ENCODE results near the gene KCNN3.

The KCNN3 gene

GRCh38 chr1:154748405-154748775, 121.7 kb downstream of the KCNN3 start:
- no peak for DNase-seq (ENCODE audit: low spot score)

GRCh38 chr1:154747740-154748404, 122.2 kb downstream of the KCNN3 start:
- no peak for DNase-seq (ENCODE audit: low spot score)

DNA sequence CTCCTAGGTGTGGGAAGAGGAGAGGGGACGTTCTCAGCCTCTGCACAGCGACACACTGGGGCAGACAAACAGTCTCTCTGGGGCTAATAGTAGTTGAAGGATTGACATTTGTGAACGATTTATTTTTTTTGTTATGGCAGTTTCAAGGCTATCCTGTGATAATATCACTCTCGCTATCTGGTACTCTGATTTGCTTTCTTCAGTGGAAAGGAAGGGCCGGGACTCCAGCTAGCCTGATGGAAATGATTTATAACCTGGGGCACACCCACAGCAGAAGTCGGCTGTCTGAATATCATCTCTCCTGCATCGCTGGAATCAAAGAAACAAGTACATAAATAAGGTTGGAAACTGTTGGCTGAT, 122.7 kb downstream of the KCNN3 start:
- no peak for DNase-seq (ENCODE audit: low spot score)

DNA sequence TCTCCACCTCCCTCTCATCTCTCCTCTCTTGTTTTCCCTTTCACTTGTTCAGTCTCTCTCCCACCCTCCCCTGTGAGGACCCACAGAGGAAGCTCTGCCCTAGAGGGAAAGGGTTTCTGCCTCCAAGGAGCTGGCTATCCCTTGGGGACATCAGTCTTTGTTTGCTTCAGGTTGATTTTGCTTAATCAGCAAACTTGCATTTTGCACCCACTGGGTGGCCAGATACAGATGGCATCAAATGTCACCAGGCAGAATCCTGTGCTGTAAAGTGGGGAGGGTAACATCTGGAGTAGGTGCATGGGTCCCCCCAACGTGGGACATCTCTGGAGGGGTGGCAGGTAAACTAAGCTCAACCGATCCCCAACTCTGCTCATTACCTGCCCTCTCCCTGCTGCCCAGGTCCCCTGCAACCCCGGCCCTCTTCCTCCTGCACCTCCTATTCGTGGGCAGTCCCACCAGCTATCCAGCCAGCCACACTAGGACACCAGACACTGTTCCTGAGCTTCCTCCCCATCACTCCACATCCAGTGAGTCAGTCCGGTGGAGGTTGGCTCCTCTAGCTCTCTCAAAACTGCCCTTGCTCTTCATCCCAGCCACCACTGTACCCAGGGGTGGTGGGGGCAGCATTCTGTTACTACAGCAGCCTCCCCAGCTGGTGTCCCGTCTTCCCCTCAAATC, 123.3 kb downstream of the KCNN3 start:
- no peak for DNase-seq (ENCODE audit: low spot score)

DNA sequence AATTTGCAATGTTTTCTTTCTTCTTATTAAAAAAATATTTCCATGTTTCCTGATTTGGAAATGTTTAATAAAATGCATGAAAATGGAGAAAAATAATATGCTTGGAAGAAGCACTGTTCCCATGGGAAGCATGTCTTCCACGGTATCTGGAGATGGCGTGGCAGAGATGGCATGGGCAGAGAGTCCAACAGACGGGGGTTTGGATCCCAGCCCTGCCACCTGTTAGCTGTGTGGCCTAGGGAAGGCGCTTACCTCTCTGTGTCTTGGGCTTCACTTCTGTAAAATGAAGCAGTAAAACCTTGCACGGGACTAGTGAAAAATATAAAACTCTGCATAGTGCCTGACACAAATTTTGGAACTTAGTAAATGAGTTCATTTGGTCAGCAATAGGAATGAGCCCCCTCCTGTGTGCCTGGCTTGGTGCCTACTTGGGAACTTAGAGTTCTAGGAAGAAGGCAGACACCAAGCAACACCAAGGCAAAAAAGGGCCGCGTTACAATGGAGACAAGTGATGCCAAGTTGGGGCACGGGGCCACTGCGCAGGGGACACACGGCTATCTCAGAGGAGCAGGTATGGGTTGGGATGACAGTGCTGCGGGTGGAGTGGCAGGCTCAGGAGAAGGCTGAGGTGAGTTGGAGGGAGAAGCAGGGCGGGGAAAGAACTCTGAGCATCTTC, 124.2 kb downstream of the KCNN3 start:
- DNase-seq (ENCODE audit: low spot score) = no peak

- DNase-seq (ENCODE audit: low spot score) = no peak
These were observed 124.8 kb downstream of the KCNN3 start for GRCh38 chr1:154745286-154745731.

- DNase-seq (ENCODE audit: low spot score) = no peak
These were observed 125.6 kb downstream of the KCNN3 start for GRCh38 chr1:154744352-154745035.

DNA sequence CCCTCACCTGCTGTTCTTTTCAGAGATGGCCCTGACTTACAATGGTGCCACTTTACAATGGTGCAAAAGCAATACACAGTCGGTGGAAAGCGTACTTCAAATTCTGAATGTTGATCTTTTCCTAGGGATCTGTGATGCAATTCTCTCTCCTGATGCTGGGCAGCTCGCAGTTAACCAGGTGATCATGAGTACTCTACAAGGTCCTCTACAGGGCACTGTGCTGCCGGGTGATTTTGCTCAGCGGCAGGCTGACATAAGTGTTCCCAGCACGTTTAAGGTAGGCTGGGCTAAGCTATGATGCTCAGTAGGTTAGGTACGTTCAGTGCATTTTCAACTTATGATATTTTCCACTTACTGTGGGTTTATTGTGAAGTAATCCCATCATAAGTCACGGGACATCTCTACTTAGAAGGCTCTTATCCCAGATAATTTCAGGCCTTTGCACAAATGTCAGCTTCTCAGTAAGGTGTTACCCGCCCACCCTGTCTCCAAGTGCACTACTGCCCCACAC, 126.5 kb downstream of the KCNN3 start:
- no peak for DNase-seq (ENCODE audit: low spot score)

DNA sequence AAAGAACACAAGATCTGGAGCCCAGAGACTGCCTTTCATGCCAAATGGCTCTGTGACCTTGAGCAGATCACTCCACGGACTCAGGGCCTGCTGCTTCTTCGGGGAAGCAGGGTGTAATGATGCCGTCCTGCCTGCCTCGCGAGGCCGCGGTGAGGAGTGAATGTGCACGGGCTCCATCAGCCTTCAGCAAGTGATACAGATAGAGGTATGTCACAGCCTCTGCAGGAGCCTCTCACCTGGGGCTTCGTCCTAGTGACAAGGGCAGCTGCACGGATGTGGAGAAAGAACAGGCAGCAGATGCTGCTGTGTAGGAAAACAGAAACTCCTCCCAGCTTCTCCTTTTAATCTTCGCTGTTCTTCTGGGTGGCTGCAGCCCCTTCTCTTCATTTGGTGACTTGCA, 127.5 kb downstream of the KCNN3 start:
- DNase-seq (ENCODE audit: low spot score) = no peak

GRCh38 chr1:154741741-154742495, 128.2 kb downstream of the KCNN3 start:
- DNase-seq (ENCODE audit: low spot score) = no peak

- no peak for DNase-seq (ENCODE audit: low spot score)
These were observed 128.8 kb downstream of the KCNN3 start for GRCh38 chr1:154741327-154741726.

DNA sequence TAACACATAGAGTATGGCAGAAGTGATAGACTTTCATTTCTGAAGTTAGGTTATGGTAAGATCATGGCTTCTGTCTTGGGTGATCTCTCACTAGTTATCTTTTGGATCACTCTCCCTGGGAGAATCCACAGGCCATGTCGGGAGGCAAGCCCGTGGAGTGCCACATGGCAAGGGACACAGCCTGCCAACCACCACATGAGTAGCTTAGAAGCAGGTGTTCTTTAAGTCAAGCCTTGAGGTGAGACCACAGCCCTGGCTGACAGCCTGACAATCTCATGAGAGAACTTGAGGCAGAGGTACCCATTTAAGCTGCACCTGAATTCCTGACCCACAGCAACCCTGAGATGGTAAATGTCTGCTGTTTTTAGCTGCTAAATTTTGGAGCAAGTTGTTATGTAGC, 130.4 kb downstream of the KCNN3 start:
- DNase-seq (ENCODE audit: low spot score) = no peak

GRCh38 chr1:154736841-154737240, 133.2 kb downstream of the KCNN3 start:
- no peak for DNase-seq (ENCODE audit: low spot score)

- no peak for DNase-seq (ENCODE audit: low spot score)
These were observed 134.3 kb downstream of the KCNN3 start for GRCh38 chr1:154735804-154736168.

DNA sequence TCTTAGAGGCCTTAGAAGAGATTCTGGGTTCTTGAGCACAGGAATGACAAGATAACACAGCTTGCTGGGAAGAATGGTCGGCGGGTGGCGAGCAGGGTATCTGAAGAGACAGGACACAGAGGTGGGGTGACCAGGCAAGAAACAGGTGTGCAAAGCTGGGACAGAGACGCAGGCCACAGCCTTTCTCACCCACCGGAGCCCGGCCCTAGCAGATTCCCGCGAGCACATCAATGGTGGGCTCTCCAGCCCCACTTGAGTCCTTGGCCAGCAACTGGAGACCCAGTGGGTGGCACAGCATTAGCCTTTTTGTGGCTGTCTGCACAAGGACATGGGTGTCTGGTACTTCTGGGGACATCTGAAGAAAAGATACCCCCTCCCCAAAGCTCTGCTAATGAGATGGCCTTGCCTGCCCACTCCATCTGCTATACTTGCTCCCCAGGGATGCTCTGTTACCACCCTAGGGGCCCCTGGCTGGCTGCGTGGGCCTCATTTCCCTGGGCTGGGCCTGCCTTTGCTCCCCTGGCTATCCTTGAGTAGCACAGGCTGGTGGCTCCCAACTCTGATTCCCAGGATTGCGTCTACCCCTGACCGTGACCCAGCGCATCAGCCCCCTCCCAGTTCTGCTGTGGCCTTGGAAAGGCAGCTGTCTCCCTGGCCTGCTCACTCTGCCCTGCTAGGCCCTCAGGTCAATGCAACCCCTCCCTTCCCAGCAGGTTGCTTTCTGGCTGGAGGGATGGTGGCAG, 134.8 kb downstream of the KCNN3 start:
- no peak for DNase-seq (ENCODE audit: low spot score)

DNA sequence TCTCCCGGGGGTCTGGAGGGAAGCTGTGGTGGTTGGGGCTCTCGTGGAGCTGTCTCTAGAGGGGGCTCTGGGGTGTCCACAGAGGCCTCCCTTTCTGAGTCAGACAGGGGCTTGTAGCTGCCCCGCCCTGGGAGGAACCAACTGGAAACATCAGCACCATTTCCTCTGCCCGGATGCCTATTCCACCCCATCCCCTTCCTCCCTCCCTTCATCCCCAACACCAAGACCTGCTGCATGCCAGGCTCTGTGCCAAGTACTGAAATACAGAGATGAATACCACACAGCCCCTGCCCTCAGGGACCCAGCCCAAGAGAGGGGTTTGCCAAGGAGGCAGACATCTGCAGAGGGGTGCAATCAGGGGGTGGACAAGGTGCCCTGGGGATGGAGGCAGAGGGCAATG, 136.5 kb downstream of the KCNN3 start:
- DNase-seq (ENCODE audit: low spot score) = no peak

GRCh38 chr1:154730986-154731489, 139.0 kb downstream of the KCNN3 start:
- DNase-seq (ENCODE audit: low spot score) = no peak

GRCh38 chr1:154730259-154730658, 139.8 kb downstream of the KCNN3 start:
- peak; percentile 46 for DNase-seq (ENCODE audit: low spot score)

- no peak for DNase-seq (ENCODE audit: low spot score)
These were observed 140.5 kb downstream of the KCNN3 start for GRCh38 chr1:154729577-154729976.

DNA sequence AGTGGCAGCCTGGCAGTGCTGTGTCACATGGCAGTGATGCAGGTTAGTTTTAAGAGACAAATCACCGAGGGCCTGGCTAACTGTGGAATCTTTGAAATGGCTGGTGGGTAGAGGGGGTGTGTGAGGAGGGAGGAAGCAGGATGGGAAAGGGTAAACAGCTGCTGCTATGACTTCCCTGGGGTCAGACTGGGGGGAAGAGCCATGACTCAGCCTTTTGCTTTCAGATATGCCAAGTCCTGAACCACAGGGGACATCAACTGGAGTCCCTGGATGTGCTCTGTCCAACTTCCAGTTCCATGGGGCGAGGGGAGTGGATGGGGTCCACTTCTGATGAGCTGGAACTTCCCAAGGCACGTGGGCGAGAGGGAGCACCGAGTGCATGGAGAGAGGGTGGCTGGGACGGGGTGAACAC, 141.0 kb downstream of the KCNN3 start:
- DNase-seq (ENCODE audit: low spot score) = peak; percentile 12

Data from SW480 (cell line).